Activated CD4-positive, alpha-beta memory T cell treated with anti-CD3 and anti-CD28 coated beads for 36 hours (primary cell): ENCODE results near the gene NFIA. TPM values are rescaled to one million over a fixed set of nuclear protein-coding genes. Genes with fewer than 3 reads are reported as not detected.

Experiments used
- CTCF ChIA-PET: fragments of 350-600 bp; sonication (Branson Sonifier 250); formaldehyde crosslinking; loops from one replicate; lab custom pipeline; 2021; ENCODE audit warnings: antibody characterized with exemption, inconsistent platforms; lab: Charles Lee
- POLR2A ChIA-PET: fragments of 350-600 bp; sonication (Branson Sonifier 250); formaldehyde crosslinking; loops from one replicate; lab custom pipeline; 2021; ENCODE audit warnings: antibody characterized with exemption; lab: Charles Lee
- DNase-seq: peaks from one replicate; pipeline ENCODE4 v3.0.0-alpha.2; 2020
- H3K27ac Mint-ChIP-seq: one replicate; pipeline ENCODE4 v1.8.0; 2021; ENCODE audit warnings: mixed read lengths
- H3K27me3 Mint-ChIP-seq: one replicate; pipeline ENCODE4 v1.8.0; 2021; ENCODE audit warnings: mixed read lengths
- H3K36me3 Mint-ChIP-seq: one replicate; pipeline ENCODE4 v1.8.0; 2021; ENCODE audit warnings: mixed read lengths
- H3K4me1 Mint-ChIP-seq: one replicate; pipeline ENCODE4 v1.8.0; 2021; ENCODE audit warnings: low read depth, mixed read lengths
- H3K4me3 Mint-ChIP-seq: one replicate; pipeline ENCODE4 v1.8.0; 2021; ENCODE audit warnings: mild to moderate bottlenecking, mixed read lengths
- H3K9me3 Mint-ChIP-seq: one replicate; pipeline ENCODE4 v1.8.0; 2021; ENCODE audit warnings: mixed read lengths
- intact Hi-C: fragments of 100-400 bp; cut with micrococcal nuclease; formaldehyde crosslinking; loops from one replicate; pipeline ENCODE4 v1.15.1; 2023
- total RNA-seq, 2 experiments: library from RNA; stranded (reverse); gene quantifications; one replicate each; pipeline ENCODE4 v1.2.3, GENCODE V29; 2021

The NFIA gene
- total RNA-seq, 2 experiments from 2014 or later = 5.3 to 7.1 TPM

DNA sequence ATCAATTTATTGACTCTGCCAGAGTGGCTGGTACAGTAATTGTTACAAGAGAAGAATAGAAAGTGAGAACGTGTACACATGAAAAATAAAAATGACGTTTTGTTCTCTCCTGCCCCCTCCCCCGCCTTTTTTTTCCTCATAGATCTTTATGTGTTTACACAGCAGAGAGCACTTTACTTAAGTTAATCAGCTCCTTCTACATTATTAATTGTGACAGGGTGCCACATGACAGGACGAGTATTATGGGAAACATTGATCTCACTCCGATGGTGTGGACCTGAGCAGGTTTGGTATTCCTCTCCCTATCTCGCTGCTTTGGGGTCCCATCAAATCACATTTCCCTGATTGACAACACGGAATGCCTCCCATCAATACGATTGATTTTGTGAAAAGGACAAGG lies 356.9 kb downstream of the NFIA start:
- peaks cover 2% of the 10 kb centered on the region for H3K27me3 Mint-ChIP-seq
- H3K27ac Mint-ChIP-seq = no peak overlapping the region

DNA sequence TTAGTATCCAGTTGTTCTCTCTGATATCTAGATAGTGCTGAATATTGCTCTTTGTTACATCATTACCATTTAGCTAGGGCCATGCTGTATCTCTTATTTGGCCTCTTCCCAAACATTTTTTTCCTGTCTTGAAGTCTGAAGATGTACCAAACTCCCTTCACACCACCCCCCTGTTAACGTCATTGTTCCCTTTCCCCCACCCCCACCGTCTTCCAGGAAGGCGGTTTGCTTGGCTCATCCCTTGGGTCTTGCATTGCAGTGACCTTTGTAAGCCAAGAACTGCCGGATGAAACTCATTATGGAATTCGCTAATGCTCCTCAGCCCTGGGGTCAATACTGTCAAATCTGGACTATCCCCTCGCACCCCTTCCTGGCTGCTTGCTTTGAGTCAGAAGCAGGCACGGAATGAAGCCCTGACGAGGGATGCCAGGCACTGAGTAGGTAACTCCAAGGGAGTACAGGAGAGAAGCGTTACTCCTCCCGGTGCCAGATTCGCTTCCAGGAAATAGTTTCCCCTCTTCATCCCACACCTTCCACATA lies 359.4 kb downstream of the NFIA start:
- Mint-ChIP-seq H3K4me1 (no peaks in the 10 kb centered on the region), H3K9me3 (no peaks in the 10 kb centered on the region), H3K27ac (no peak overlapping the region), H3K36me3 (no peaks in the 10 kb centered on the region), H3K27me3 (peaks cover 2% of the 10 kb centered on the region), H3K4me3 (no peak overlapping the region)
- POLR2A ChIA-PET = no interaction called here
- CTCF ChIA-PET = no interaction called here
- intact Hi-C loops = no loop called here
- no peak for DNase-seq

More for the DNA sequence above, 356.9 kb downstream of the NFIA start:
- DNase-seq = no peak
- intact Hi-C loops = no loop called here
- H3K4me1 Mint-ChIP-seq = peaks cover 3% of the 10 kb centered on the region
- ChIA-PET CTCF (no interaction called here), POLR2A (no interaction called here)
- H3K36me3 Mint-ChIP-seq = no peaks in the 10 kb centered on the region
- no peaks in the 10 kb centered on the region for H3K9me3 Mint-ChIP-seq
- H3K4me3 Mint-ChIP-seq = no peak overlapping the region

DNA sequence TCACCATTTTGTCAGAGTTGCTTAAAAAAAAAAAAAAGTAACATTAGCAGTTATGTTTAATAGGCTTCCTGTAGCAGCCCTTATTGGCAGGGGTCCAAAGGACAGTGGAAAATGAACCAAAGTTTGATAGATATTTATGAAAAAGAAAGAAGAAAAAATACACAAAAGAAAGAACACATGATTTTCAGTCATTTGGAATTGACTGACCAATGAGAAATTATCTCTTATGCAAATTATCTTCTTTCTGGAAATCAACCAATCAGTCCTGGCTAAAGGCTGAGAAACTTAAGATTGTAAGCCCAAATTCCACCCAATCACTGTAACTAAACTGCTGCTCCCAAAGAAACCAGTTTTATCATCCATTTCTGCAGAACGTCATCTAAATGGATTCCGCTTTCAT lies 360.2 kb downstream of the NFIA start:
- no peak overlapping the region for H3K27ac Mint-ChIP-seq
- H3K4me3 Mint-ChIP-seq = no peak overlapping the region
- H3K27me3 Mint-ChIP-seq = peaks cover 2% of the 10 kb centered on the region
- ChIA-PET POLR2A (no interaction called here), CTCF (no interaction called here)
- H3K36me3 Mint-ChIP-seq = no peaks in the 10 kb centered on the region
- DNase-seq = no peak
- H3K4me1 Mint-ChIP-seq = no peaks in the 10 kb centered on the region
- H3K9me3 Mint-ChIP-seq = no peaks in the 10 kb centered on the region
- intact Hi-C loops = no loop called here

DNA sequence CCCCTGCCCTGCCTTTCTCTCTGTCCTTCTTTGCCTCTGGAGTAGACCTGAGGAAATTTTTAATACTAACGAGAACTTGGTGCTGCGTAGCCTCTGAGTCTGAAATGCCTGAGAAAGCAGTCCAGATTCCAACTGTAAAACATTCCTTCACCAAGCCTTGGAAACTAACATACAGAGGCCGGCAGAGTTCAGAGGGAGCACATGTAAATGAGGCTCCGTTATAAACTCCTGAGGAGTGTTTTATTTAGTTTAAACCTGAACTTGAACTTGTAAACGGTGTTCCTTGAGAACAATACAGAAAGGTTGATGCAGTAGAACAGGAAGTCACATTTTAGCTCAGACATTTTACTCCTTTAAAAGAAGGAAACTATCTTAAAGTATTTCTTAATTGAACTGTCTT lies 361.9 kb downstream of the NFIA start:
- Mint-ChIP-seq H3K9me3 (no peaks in the 10 kb centered on the region), H3K27ac (no peak overlapping the region), H3K36me3 (no peaks in the 10 kb centered on the region), H3K27me3 (peaks cover 2% of the 10 kb centered on the region), H3K4me3 (no peak overlapping the region), H3K4me1 (no peaks in the 10 kb centered on the region)
- no peak for DNase-seq
- CTCF ChIA-PET = no interaction called here
- POLR2A ChIA-PET = no interaction called here
- intact Hi-C loops = no loop called here

GRCh38 chr1:61445269-61445825 lies 363.0 kb downstream of the NFIA start:
- CTCF ChIA-PET = no interaction called here
- H3K36me3 Mint-ChIP-seq = no peaks in the 10 kb centered on the region

GRCh38 chr1:61446531-61446991 lies 364.2 kb downstream of the NFIA start:
- Mint-ChIP-seq H3K9me3 (no peaks in the 10 kb centered on the region), H3K27ac (no peak overlapping the region), H3K4me1 (no peaks in the 10 kb centered on the region), H3K4me3 (no peak overlapping the region), H3K27me3 (no peaks in the 10 kb centered on the region), H3K36me3 (no peaks in the 10 kb centered on the region)
- ChIA-PET POLR2A (no interaction called here), CTCF (no interaction called here)
- intact Hi-C loops = no loop called here
- DNase-seq = no peak

More at GRCh38 chr1:61445269-61445825, 363.0 kb downstream of the NFIA start:
- Mint-ChIP-seq H3K27me3 (no peaks in the 10 kb centered on the region), H3K4me1 (no peaks in the 10 kb centered on the region), H3K27ac (no peak overlapping the region), H3K9me3 (no peaks in the 10 kb centered on the region), H3K4me3 (no peak overlapping the region)
- intact Hi-C loops = no loop called here
- no peak for DNase-seq
- POLR2A ChIA-PET = no interaction called here

DNA sequence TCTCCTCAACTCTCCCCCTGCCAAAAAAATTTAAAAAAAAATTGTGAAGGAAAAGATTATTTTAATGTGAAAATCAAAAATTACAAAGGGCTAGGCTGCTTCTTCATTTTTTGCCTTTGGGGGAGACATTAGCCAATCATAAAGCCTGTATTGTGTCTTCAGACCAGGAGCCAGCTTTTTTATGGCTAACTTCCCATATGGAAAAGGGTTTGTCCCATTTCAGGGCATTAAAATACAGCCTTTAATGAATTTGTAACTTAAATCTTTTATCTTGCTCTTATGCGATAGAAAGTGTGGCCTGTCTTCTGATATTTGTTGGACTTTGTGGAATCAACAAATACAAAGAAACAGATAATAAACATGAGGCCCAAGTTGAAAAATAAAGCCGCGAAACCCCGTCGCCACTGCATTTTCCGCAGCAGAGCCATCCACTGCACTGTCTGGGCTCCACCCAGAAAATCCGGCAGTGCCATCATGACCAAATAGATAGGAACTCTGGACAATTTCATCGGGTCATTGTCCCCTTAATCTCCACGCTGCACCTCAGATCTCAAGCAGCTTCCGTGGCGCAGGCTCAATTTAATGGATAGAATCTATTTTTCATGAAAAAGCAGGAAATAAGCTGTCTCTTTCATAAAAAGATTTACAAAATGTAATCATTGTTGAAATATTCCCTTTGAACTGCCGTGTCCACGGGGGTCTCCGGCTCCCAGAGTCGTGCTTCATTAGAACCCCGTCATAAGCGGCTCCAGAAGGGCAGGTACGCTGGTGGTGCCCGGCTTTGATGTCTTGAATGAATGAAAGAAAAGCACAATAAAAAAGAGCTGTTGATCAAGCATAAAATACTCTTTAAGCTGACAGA lies 365.0 kb downstream of the NFIA start:
- H3K36me3 Mint-ChIP-seq = no peaks in the 10 kb centered on the region
- DNase-seq = no peak
- CTCF ChIA-PET = no interaction called here
- POLR2A ChIA-PET = no interaction called here
- H3K4me3 Mint-ChIP-seq = no peak overlapping the region
- no peak overlapping the region for H3K27ac Mint-ChIP-seq
- intact Hi-C loops = no loop called here
- no peaks in the 10 kb centered on the region for H3K9me3 Mint-ChIP-seq
- no peaks in the 10 kb centered on the region for H3K27me3 Mint-ChIP-seq
- H3K4me1 Mint-ChIP-seq = no peaks in the 10 kb centered on the region

GRCh38 chr1:61447968-61448430 lies 365.6 kb downstream of the NFIA start:
- CTCF ChIA-PET = no interaction called here
- Mint-ChIP-seq H3K27me3 (no peaks in the 10 kb centered on the region), H3K36me3 (no peaks in the 10 kb centered on the region)

DNA sequence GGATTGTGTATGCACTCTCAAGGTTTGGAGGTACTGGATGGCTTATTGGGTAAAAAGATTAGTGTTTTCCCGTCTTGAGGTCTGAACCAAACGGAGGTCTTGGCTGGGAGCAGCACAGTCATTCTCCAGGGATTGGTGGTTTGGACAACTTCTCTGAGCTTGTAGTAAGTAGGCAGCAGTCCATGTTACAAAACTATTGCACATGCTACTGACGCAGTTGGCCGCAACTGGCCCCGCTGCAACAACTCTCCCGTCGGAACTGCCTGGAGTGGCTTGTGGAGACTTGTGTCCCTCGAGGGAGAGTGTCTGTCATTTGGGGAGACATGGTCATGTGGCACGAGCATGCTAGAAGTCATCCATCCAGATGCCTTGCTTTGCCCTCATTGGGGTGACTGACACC lies 366.6 kb downstream of the NFIA start:
- Mint-ChIP-seq H3K4me1 (peaks cover 13% of the 10 kb centered on the region), H3K36me3 (no peaks in the 10 kb centered on the region), H3K27ac (no peak overlapping the region), H3K9me3 (no peaks in the 10 kb centered on the region), H3K27me3 (no peaks in the 10 kb centered on the region), H3K4me3 (no peak overlapping the region)
- intact Hi-C loops = no loop called here
- ChIA-PET CTCF (no interaction called here), POLR2A (no interaction called here)
- DNase-seq = no peak

More at GRCh38 chr1:61447968-61448430, 365.6 kb downstream of the NFIA start:
- no peaks in the 10 kb centered on the region for H3K9me3 Mint-ChIP-seq
- DNase-seq = no peak
- H3K4me3 Mint-ChIP-seq = no peak overlapping the region
- no peak overlapping the region for H3K27ac Mint-ChIP-seq
- H3K4me1 Mint-ChIP-seq = peaks cover 6% of the 10 kb centered on the region
- POLR2A ChIA-PET = no interaction called here
- intact Hi-C loops = no loop called here

DNA sequence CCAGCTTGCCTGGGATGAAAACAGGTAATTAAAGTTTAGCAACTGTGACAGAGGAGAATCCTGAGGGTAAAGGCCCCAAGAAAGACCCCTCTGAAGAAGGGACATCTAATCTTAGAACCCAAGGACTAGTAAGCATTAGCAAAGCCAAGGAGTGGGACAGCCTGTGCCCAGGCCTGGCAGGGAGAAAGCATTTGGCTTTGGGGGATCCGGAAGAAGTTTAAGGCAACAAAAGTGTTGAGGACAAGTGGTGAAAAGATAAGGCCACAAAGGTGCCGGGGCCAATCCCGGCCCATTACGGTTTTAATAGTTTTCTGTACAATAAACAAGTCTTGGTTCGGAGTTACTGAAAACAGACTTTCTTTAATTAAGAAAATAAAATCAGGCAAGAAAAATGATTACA lies 367.0 kb downstream of the NFIA start:
- Mint-ChIP-seq H3K4me3 (no peak overlapping the region), H3K27me3 (no peaks in the 10 kb centered on the region), H3K27ac (no peak overlapping the region), H3K9me3 (no peaks in the 10 kb centered on the region), H3K36me3 (no peaks in the 10 kb centered on the region), H3K4me1 (peaks cover 13% of the 10 kb centered on the region)
- DNase-seq = no peak
- intact Hi-C loops = no loop called here
- POLR2A ChIA-PET = no interaction called here
- CTCF ChIA-PET = no interaction called here

- POLR2A ChIA-PET = no interaction called here
- H3K27me3 Mint-ChIP-seq = no peaks in the 10 kb centered on the region
- no peaks in the 10 kb centered on the region for H3K9me3 Mint-ChIP-seq
- no peak for DNase-seq
- H3K36me3 Mint-ChIP-seq = no peaks in the 10 kb centered on the region
- intact Hi-C loops = loop anchor here (5.0 to 10.0 kb wide), 3 partner anchors 116 to 1473 kb away; no protein-coding TSS in a partner anchor
- no peak overlapping the region for H3K4me3 Mint-ChIP-seq
- no peak overlapping the region for H3K27ac Mint-ChIP-seq
- peaks cover 13% of the 10 kb centered on the region for H3K4me1 Mint-ChIP-seq
- CTCF ChIA-PET = no interaction called here
Measured at GRCh38 chr1:61450454-61450853, 368.1 kb downstream of the NFIA start.

DNA sequence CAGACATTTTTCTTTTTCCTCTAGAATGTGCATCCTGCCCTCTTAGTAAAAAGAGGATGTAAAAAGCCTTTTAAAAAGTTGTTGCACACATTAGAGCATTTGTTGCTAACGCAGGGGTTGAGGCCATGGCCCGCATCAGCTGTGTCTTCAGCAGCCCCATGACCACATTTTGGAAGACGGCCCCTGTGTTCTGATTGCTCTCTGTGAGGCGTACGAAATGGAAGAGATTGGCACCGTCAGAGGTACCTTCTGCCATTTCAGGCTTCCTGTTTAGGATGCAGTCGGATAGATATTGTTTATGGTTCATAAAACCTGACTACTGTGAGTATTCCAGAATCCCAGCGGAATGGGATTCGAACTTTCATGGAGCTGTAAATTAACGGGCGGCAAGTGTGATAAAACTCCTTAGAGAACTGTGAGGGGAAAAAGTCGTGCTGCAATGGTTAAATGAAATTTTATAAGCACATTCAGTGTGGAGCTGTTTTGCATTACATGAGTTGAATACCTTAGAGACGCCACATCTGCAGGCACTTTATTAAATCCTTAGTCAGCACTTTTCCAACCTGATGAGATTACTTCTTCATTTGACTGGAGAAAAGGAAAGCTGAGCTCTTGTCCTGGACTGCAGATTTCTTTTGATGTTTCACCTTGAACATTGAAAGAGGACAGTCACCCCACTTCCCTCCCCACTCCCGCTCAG lies 368.7 kb downstream of the NFIA start:
- Mint-ChIP-seq H3K27me3 (no peaks in the 10 kb centered on the region), H3K4me1 (peaks cover 13% of the 10 kb centered on the region), H3K27ac (no peak overlapping the region), H3K36me3 (no peaks in the 10 kb centered on the region), H3K4me3 (no peak overlapping the region), H3K9me3 (no peaks in the 10 kb centered on the region)
- DNase-seq = no peak
- ChIA-PET CTCF (interaction anchor here (0.6 to 3.4 kb wide), 3 partner anchors 218 to 408 kb away, joined by 3 to 34 read pairs (median 5); no protein-coding TSS in a partner anchor), POLR2A (no interaction called here)
- intact Hi-C loops = loop anchor here (5.0 to 10.0 kb wide), 3 partner anchors 116 to 1474 kb away; no protein-coding TSS in a partner anchor
